WI38 (cell line): ENCODE measurements around the gene RIOK1.

ENCODE experiments used
- H3K4me3 ChIP-seq: 2 replicates; pipeline ENCODE4 v1.5.1; 2011; ENCODE audit warnings: low read depth, mild to moderate bottlenecking, control low read depth, low read length
- TF ChIP-seq, protein P1 (sequence below): IDR thresholded peaks from 2 replicates; pipeline ENCODE4 v1.5.1; 2012; ENCODE audit warnings: low read depth, mild to moderate bottlenecking, control low read depth, low read length

RIOK1 gene

DNA sequence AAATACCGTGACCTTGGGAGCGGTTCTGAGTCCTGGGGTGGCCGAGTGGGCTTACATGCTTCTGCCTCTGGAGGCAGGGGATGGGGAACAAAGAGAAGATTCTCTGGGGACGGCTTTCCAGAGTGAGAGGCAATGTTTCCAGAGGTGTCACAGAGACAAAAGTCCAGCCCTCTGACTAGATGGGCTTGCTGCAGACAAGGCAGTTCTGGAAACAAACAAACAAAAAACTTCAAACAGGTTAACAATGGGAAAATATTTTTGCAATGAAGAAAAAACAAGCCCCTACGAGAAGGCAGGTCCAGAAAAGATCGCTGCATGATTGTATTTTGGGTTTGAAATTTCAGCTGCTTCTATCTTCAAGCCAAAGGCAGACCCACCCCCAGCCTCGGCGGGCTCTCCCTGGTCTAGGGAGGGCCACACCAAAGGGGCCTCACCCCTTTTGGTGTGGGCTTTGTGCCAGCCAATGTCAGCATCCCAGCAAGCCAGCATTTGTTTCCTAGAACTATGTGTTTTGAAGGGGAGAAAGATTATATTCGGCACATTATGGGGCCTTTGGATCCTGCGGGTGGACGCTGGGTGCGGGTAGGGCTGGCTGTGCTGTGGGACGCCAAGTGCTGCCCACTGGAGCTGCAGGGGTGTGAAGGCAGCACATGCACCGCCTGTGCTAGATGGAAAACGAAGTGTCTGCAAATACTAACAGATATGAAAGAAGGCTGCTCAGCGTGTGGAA, 42.9 kb downstream of the RIOK1 start:
- no peak overlapping the region for H3K4me3 ChIP-seq
- TF ChIP-seq, protein P1, sequence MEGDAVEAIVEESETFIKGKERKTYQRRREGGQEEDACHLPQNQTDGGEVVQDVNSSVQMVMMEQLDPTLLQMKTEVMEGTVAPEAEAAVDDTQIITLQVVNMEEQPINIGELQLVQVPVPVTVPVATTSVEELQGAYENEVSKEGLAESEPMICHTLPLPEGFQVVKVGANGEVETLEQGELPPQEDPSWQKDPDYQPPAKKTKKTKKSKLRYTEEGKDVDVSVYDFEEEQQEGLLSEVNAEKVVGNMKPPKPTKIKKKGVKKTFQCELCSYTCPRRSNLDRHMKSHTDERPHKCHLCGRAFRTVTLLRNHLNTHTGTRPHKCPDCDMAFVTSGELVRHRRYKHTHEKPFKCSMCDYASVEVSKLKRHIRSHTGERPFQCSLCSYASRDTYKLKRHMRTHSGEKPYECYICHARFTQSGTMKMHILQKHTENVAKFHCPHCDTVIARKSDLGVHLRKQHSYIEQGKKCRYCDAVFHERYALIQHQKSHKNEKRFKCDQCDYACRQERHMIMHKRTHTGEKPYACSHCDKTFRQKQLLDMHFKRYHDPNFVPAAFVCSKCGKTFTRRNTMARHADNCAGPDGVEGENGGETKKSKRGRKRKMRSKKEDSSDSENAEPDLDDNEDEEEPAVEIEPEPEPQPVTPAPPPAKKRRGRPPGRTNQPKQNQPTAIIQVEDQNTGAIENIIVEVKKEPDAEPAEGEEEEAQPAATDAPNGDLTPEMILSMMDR = no peak

DNA sequence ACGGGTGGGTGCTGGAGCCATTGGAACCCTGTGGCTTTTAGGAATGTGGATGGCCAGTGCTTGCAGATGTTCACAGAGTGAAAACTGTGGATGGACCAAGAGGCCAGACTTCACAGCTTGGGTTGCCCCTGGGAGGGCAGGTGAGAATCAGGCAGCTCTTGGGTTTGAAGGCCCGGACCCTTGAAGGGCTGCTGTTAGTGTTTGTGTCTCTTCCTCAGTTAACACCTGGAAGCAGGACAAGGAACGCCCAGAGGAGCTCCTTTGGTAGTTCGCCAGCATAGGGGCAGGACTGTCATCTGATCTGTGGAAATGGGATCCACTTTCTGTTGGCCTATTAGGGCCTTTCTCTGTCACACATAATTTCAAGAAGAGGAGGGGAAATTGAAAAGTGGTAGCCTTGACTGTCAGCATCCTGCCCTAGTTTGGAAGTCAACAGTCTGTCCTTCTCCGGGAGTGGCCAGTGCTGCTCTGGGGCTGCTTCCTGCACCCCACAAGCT, 43.6 kb downstream of the RIOK1 start:
- TF ChIP-seq, protein P1 = no peak
- no peak overlapping the region for H3K4me3 ChIP-seq

DNA sequence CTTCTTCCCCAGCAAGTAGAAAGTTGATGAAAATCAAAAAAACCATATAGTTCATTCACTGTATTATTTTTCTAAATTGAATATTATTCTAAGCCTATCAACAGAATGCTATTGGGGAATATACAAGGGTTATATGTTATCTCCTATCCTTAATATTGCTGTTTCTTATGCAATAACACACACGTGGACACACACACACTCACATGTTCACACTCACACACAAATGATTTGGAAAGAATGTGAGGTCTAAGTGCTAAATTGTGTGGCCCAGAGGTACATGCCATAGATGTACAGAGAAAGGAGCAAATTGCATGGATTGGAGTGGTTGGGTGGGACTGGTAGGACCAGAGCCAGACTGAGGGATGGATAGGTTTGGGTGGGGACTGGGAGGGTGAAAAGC, 45.1 kb downstream of the RIOK1 start:
- TF ChIP-seq, protein P1 = no peak

DNA sequence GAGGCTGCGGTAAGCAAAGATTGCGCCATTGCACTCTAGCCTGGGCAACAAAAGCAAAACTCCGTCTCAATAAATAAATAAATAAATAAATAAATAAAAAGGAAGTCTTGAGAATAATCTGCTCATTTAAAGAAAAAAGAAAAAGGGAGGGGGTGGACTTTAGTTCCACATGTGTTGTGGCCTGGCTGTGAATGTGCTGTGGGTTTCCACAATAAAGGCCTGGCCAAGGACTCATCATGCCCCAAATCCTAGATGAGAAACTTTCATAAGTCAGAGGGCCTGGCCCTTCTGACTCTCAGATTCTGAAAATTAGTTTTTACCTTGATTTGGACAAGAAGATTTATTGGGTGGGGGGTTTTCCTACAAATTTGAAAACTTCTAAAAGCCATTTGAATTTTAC, 48.4 kb downstream of the RIOK1 start:
- TF ChIP-seq, protein P1 = no peak

More for the DNA sequence above, 45.1 kb downstream of the RIOK1 start:
- H3K4me3 ChIP-seq = no peak overlapping the region

DNA sequence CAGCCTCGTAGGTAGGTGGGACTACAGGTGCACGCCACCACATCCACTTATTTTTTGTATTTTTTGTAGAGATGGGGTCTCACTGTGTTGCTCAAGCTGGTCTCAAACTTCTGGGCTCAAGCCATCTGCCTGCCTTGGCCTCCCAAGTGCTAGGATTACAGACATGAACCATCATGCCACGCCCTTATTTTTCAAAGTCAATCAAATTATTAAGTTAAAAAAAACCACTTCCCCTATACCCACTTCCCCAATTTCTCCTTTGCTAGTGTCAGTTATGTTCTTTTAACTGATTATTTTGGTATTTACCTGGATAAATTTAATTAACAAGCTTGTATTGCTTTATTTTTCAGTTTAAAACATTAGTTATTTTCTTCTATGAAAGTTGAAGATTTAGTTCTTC, 49.6 kb downstream of the RIOK1 start:
- H3K4me3 ChIP-seq = no peak overlapping the region
- TF ChIP-seq, protein P1 = no peak

More for the DNA sequence above, 48.4 kb downstream of the RIOK1 start:
- H3K4me3 ChIP-seq = no peak overlapping the region

DNA sequence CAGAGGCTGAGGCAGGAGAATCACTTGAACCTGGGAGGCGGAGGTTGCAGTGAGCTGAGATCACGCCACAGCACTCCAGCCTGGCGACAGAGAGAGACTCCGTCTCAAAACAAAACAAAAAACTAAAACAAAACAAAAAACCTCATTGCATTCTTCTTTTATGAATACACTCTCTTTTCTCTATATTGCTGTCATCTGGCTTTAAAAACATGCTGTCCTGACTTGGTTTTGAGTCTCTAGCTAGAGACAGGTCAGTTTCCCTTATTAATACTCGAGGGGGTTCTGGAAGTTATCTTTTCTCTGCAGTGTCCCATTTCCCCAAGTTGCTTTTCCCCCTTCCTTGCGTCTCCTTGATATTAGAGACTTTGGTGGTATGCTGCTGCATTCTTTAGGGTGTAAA, 50.9 kb downstream of the RIOK1 start:
- no peak overlapping the region for H3K4me3 ChIP-seq
- TF ChIP-seq, protein P1 = no peak

DNA sequence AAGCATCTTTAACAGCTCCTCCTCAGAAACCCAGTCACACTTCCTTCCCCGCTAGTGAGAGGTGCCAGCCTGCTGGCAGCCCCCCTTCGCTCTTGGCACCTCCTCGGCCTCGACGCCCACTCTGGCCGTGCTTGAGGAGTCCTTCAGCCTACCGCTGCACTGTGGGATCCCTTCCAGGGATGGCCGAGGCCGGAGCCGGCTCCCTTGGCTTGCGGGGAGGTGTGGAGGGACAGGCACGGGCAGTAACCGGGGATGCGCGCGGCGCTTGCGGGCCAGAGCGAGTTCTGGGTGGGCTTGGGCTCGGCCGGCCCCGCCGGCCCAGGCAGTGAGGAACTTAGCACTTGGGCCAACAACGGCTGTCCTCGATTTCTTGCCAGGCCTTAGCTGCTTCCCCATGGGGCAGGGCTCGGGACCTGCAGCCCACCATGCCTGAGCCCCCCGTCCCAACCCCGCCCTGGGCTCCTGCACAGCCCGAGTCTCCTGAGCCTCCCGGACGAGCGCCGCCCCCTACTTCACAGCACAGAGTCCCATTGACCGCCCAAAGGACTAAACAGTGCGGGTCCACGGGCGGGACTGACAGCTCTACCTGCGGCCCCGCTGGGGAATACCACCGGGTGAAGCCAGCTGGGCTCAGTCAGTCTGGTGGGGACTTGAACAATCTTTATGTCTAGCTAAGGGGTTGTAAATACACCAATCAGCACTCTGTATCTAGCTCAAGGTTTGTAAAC, 51.6 kb downstream of the RIOK1 start:
- TF ChIP-seq, protein P1 = no peak
- H3K4me3 ChIP-seq = no peak overlapping the region
